ENCODE measurements around the gene ZNF644.
A peak's percentile ranks its signal among the peaks of the same experiment; 100 is the strongest.
"Not testable (repeated sequence)": the region's sequence is repeated elsewhere in the genome, so short reads cannot be mapped to it uniquely, and the experiment has no call there.

The ZNF644 gene

GRCh38 chr1:91021686-91022517 lies at the start of gene ZNF644:
TSS of gene ZNF644 (minus strand) at chr1:91022035. CDS start at chr1:90982353, 39,682 bp downstream.
- DNase-seq, result peak; percentile 85

GRCh38 chr1:91070298-91070697 lies 48.5 kb upstream of the ZNF644 start:
- DNase-seq, result no peak

GRCh38 chr1:91066538-91066937 lies 44.7 kb upstream of the ZNF644 start:
- DNase-seq, result no peak

- DNase-seq, result no peak
Measured at GRCh38 chr1:91065337-91065736, 43.5 kb upstream of the ZNF644 start.

GRCh38 chr1:91063403-91063802 lies 41.6 kb upstream of the ZNF644 start:
- DNase-seq, result not testable (repeated sequence)

- no peak for DNase-seq
Measured at GRCh38 chr1:91059157-91059556, 37.3 kb upstream of the ZNF644 start.

- DNase-seq, result no peak
Measured at GRCh38 chr1:91057784-91058183, 35.9 kb upstream of the ZNF644 start.

- no peak for DNase-seq
Measured at GRCh38 chr1:91054780-91055481, 33.1 kb upstream of the ZNF644 start.

- DNase-seq, result no peak
Measured at GRCh38 chr1:91053630-91054029, 31.8 kb upstream of the ZNF644 start.

GRCh38 chr1:91049551-91049950 lies 27.7 kb upstream of the ZNF644 start:
- not testable (repeated sequence) for DNase-seq

GRCh38 chr1:91046766-91047165 lies 24.9 kb upstream of the ZNF644 start:
- no peak for DNase-seq

GRCh38 chr1:91045284-91045683 lies 23.4 kb upstream of the ZNF644 start:
- DNase-seq, result no peak

- DNase-seq, result not testable (repeated sequence)
Measured at GRCh38 chr1:91044776-91045175, 22.9 kb upstream of the ZNF644 start.

- DNase-seq, result not testable (repeated sequence)
Measured at GRCh38 chr1:91042372-91042771, 20.5 kb upstream of the ZNF644 start.

GRCh38 chr1:91038582-91038981 lies 16.7 kb upstream of the ZNF644 start:
- no peak for DNase-seq

GRCh38 chr1:91036894-91037829 lies 15.3 kb upstream of the ZNF644 start:
- DNase-seq, result no peak

GRCh38 chr1:91032349-91032748 lies 10.5 kb upstream of the ZNF644 start:
- DNase-seq, result no peak

GRCh38 chr1:91031081-91031480 lies 9.2 kb upstream of the ZNF644 start:
- no peak for DNase-seq

- DNase-seq, result no peak
Measured at GRCh38 chr1:91026777-91027176, 4.9 kb upstream of the ZNF644 start.

GRCh38 chr1:91026320-91026719 lies 4.5 kb upstream of the ZNF644 start:
- no peak for DNase-seq

GRCh38 chr1:91024481-91025119 lies 2.8 kb upstream of the ZNF644 start:
- no peak for DNase-seq

GRCh38 chr1:91022518-91022929 lies 689 bp upstream of the ZNF644 start:
- DNase-seq, result no peak

Measured in stimulated activated CD4-positive, alpha-beta T cell treated with anti-CD3 and anti-CD28 coated beads, Interleukin-12 subunit alpha, Interleukin-12 subunit beta, amount 100 ng/mL, for 4 hours (primary cell).